Natural killer cell (primary cell): ENCODE measurements around the gene TMEM51. TPM values are rescaled to one million over a fixed set of nuclear protein-coding genes. Genes with fewer than 3 reads are reported as not detected.

Source experiments
- ATAC-seq, 3 donors: fragments of 150-1000 bp in 2 of 3; fragments of 200-7000 bp in 1 of 3; cut with Tn5 transposase; 1 replicate in 1 of 3; 2 replicates in 2 of 3; pipeline ENCODE4 v1.10.0; 2021; ENCODE audit warnings: mild to moderate bottlenecking in 2 of 3, moderate library complexity in 2 of 3
- DNase-seq, 2 donors: peaks; one replicate each; pipeline versions ENCODE4 v3.0.0 to v3.0.0-alpha.2; 2013 to 2021; ENCODE audit warnings: mixed read lengths in 1 of 2
- H3K27ac ChIP-seq: one replicate; pipeline ENCODE4 v1.5.1; 2013; ENCODE audit warnings: mild to moderate bottlenecking, low read length
- H3K27me3 ChIP-seq: one replicate; pipeline ENCODE4 v1.6.1; 2013; ENCODE audit warnings: low read length; ENCODE audit not compliant: control insufficient read depth, insufficient read depth
- H3K36me3 ChIP-seq: one replicate; pipeline ENCODE4 v1.6.1; 2013; ENCODE audit warnings: low read length; ENCODE audit not compliant: control insufficient read depth, insufficient read depth
- H3K4me1 ChIP-seq: one replicate; pipeline ENCODE4 v1.6.1; 2013; ENCODE audit warnings: low read length; ENCODE audit not compliant: control insufficient read depth, insufficient read depth
- H3K4me3 ChIP-seq: one replicate; pipeline ENCODE4 v1.5.1; 2013; ENCODE audit warnings: low read length
- H3K9me3 ChIP-seq: one replicate; pipeline ENCODE4 v1.6.1; 2013; ENCODE audit warnings: low read length; ENCODE audit not compliant: control insufficient read depth, insufficient read depth
- H3K27ac Mint-ChIP-seq, 2 donors: one replicate each; pipeline ENCODE4 v1.8.0; 2022; ENCODE audit warnings: mild to moderate bottlenecking in 2 of 2, mixed read lengths in 2 of 2, moderate library complexity in 1 of 2
- H3K27me3 Mint-ChIP-seq, 2 donors: one replicate each; pipeline ENCODE4 v1.8.0; 2022; ENCODE audit warnings: low read depth in 2 of 2, mixed read lengths in 2 of 2
- H3K36me3 Mint-ChIP-seq: one replicate; pipeline ENCODE4 v1.8.0; 2022; ENCODE audit warnings: mixed read lengths
- H3K4me1 Mint-ChIP-seq, 2 donors: one replicate each; pipeline ENCODE4 v1.8.0; 2022; ENCODE audit warnings: mixed read lengths in 2 of 2
- H3K4me3 Mint-ChIP-seq: one replicate; pipeline ENCODE4 v1.8.0; 2022; ENCODE audit warnings: mild to moderate bottlenecking, moderate library complexity, mixed read lengths
- H3K9me3 Mint-ChIP-seq, 2 donors: one replicate each; pipeline ENCODE4 v1.8.0; 2022; ENCODE audit warnings: mixed read lengths in 2 of 2
- CTCF ChIP-seq: fragments of 200-600 bp; IDR thresholded peaks from one replicate; pipeline ENCODE4 v1.8.0; 2022; ENCODE audit warnings: antibody characterized with exemption
- WGBS: methylation state at CpG from one replicate; pipeline ENCODE4 v1.1.7; 2013; ENCODE audit warnings: missing lambda C conversion rate; ENCODE audit not compliant: insufficient coverage; 5-methylcytosine and 5-hydroxymethylcytosine counted together
- intact Hi-C: fragments of 100-400 bp; cut with micrococcal nuclease; formaldehyde crosslinking; loops from one replicate; pipeline ENCODE4 v1.14.2; 2022
- total RNA-seq, 4 donors: library from RNA; stranded (reverse); fragments of 120-200 nt in 1 of 4; gene quantifications; one replicate each; pipeline versions ENCODE4 v1.2.3 to v1.2.4, GENCODE V29; 2013 to 2022

Gene TMEM51
- total RNA-seq, 3 donors from 2014 or later (not counting 1 experiment from before 2014, with no cell fraction given): not detected

GRCh38 chr1:15128077-15128476 lies 25.5 kb upstream of the TMEM51 start:
- no peaks in the 10 kb centered on the region for H3K27me3 ChIP-seq
- no peaks in the 10 kb centered on the region for H3K4me1 ChIP-seq
- Mint-ChIP-seq H3K36me3 (no peaks in the 10 kb centered on the region), H3K27me3 (peaks cover 0 to 5% of the 10 kb centered on the region in 2 donors), H3K27ac (no peak overlapping the region), H3K4me3 (no peak overlapping the region), H3K9me3 (no peaks in the 10 kb centered on the region), H3K4me1 (no peaks in the 10 kb centered on the region)
- H3K4me3 ChIP-seq: no peak overlapping the region
- H3K27ac ChIP-seq: no peak overlapping the region
- WGBS: 63% methylated on average over 4 of the region's 6 CpGs
- no peaks in the 10 kb centered on the region for H3K9me3 ChIP-seq
- DNase-seq (no peak), ATAC-seq (no peak)
- TF ChIP-seq CTCF: no peak
- H3K36me3 ChIP-seq: no peaks in the 10 kb centered on the region
- intact Hi-C loops: loop anchor here (1.0 kb wide), 2 partner anchors 144 to 176 kb away; no protein-coding TSS in a partner anchor

GRCh38 chr1:15128520-15129313 lies 24.8 kb upstream of the TMEM51 start:
- H3K36me3 Mint-ChIP-seq: no peaks in the 10 kb centered on the region
- DNase-seq: peak; percentile 79
- intact Hi-C loops: loop anchor here (1.0 kb wide), 2 partner anchors 144 to 176 kb away; no protein-coding TSS in a partner anchor
- TF ChIP-seq CTCF: peak; percentile 90
- H3K4me3 Mint-ChIP-seq: no peak overlapping the region
- no peaks in the 10 kb centered on the region for H3K9me3 Mint-ChIP-seq
- H3K4me1 ChIP-seq: no peaks in the 10 kb centered on the region
- H3K4me1 Mint-ChIP-seq: no peaks in the 10 kb centered on the region
- peaks cover 5 to 9% of the 10 kb centered on the region in 2 donors for H3K27me3 Mint-ChIP-seq
- H3K27me3 ChIP-seq: no peaks in the 10 kb centered on the region
- no peaks in the 10 kb centered on the region for H3K9me3 ChIP-seq
- no peak overlapping the region for H3K27ac ChIP-seq
- 25% methylated on average over 18 of the region's 18 CpGs for whole genome bisulfite sequencing
- H3K4me3 ChIP-seq: no peak overlapping the region
- peak; percentile 92 to 100 (median 100) for ATAC-seq
- no peaks in the 10 kb centered on the region for H3K36me3 ChIP-seq
- no peak overlapping the region for H3K27ac Mint-ChIP-seq

GRCh38 chr1:15129944-15130343 lies 23.6 kb upstream of the TMEM51 start:
- Mint-ChIP-seq H3K36me3 (no peaks in the 10 kb centered on the region), H3K27ac (no peak overlapping the region), H3K4me1 (no peaks in the 10 kb centered on the region), H3K4me3 (no peak overlapping the region), H3K27me3 (peaks cover 17% of the 10 kb centered on the region in 2 donors), H3K9me3 (no peaks in the 10 kb centered on the region)
- TF ChIP-seq CTCF: no peak
- Histone ChIP-seq H3K4me3 (no peak overlapping the region), H3K36me3 (no peaks in the 10 kb centered on the region), H3K9me3 (no peaks in the 10 kb centered on the region), H3K27me3 (no peaks in the 10 kb centered on the region), H3K27ac (no peak overlapping the region), H3K4me1 (no peaks in the 10 kb centered on the region)
- WGBS: 86% methylated on average over 4 of the region's 4 CpGs
- ATAC-seq (no peak), DNase-seq (no peak)
- intact Hi-C loops: no loop called here
